ENCODE results near the gene TCF25.

Gene TCF25

DNA sequence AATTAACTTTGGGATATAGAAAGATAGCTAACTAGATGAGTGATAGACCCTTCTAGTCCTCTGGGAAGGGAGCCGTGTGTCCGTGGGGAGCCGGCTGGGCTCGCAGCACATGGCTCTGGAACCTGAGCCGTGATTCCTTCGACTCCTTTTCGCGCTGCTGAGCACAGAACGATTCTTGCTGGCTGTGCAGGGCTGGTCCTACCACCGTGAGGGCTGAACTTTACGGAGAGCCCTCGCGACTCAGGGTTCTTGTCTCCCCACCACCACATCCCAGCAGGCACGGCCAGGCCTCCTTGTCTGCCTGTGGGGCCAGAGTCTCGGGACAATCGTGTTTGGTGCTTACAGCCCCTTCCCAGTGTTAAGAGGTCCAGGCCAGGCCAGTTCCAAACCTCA, 13.8 kb upstream of the TCF25 start:
- no peak overlapping the region for H3K4me3 ChIP-seq (ENCODE audit: low read depth, low read length)
- TF ChIP-seq, protein P1, sequence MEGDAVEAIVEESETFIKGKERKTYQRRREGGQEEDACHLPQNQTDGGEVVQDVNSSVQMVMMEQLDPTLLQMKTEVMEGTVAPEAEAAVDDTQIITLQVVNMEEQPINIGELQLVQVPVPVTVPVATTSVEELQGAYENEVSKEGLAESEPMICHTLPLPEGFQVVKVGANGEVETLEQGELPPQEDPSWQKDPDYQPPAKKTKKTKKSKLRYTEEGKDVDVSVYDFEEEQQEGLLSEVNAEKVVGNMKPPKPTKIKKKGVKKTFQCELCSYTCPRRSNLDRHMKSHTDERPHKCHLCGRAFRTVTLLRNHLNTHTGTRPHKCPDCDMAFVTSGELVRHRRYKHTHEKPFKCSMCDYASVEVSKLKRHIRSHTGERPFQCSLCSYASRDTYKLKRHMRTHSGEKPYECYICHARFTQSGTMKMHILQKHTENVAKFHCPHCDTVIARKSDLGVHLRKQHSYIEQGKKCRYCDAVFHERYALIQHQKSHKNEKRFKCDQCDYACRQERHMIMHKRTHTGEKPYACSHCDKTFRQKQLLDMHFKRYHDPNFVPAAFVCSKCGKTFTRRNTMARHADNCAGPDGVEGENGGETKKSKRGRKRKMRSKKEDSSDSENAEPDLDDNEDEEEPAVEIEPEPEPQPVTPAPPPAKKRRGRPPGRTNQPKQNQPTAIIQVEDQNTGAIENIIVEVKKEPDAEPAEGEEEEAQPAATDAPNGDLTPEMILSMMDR (IDR thresholded peaks at IDR 0.05; ENCODE audit: low read depth, low read length, missing control alignments) = no peak
- in situ Hi-C loops (cut with HindIII; ENCODE audit: low sequenced_read_pairs) = no loop called here
- DNase-seq (ENCODE audit: low read depth) = no peak

DNA sequence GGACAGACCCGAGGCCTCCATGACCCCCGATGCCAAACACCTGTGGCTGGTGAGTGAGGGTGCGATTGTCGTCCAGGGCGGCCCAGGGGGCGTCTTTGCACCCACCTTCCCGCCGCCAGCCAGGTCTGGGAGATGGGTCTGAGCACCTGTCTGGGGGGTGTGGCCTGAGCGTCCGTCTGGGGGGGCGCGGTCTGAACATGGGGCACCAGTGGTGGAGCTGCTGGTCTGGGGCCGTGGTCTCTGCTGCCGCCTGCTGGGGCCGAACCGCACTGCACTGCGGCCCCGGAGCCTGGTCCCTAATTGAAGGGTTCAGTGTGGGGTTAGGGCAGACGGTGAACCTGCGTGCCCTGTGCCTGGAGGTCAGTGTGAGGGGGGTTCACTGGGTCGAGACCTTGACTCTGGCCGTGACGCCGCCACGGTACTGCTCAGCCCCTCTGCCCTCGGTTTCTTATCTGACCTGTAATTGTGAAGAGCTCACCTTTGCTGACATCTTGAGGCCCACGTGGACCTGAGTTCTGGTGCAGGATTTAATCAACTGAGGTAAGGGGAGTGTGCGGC, 12.6 kb upstream of the TCF25 start:
- H3K4me3 ChIP-seq (ENCODE audit: low read depth, low read length) = no peak overlapping the region

DNA sequence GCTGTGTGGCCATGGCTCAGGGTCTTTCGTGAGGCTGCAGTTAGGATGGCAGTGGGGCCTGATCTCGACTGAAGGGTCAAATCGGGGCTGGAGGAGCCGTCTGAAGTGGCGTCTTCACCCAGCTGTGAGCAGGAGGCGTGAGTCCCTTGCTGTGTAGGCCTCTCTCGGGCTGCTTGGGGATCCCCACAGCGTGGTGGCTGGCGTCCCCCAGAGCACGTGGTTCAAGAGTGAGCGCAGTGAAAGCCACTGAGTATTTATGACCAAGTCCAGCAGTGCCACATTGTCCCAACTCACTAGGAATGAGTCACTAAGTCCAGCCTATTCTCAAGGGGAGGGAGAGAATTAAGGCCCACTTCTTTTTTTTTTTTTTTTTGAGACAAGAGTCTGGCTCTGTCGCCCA, 11.7 kb upstream of the TCF25 start:
- DNase-seq (ENCODE audit: low read depth) = no peak
- TF ChIP-seq, protein P1 (IDR thresholded peaks at IDR 0.05; ENCODE audit: low read depth, low read length, missing control alignments) = no peak
- no peak overlapping the region for H3K4me3 ChIP-seq (ENCODE audit: low read depth, low read length)
- in situ Hi-C loops (cut with HindIII; ENCODE audit: low sequenced_read_pairs) = no loop called here

More for the DNA sequence above, 12.6 kb upstream of the TCF25 start:
- in situ Hi-C loops (cut with HindIII; ENCODE audit: low sequenced_read_pairs) = no loop called here
- TF ChIP-seq, protein P1 (IDR thresholded peaks at IDR 0.05; ENCODE audit: low read depth, low read length, missing control alignments) = peak; percentile 98
- DNase-seq (ENCODE audit: low read depth) = no peak

DNA sequence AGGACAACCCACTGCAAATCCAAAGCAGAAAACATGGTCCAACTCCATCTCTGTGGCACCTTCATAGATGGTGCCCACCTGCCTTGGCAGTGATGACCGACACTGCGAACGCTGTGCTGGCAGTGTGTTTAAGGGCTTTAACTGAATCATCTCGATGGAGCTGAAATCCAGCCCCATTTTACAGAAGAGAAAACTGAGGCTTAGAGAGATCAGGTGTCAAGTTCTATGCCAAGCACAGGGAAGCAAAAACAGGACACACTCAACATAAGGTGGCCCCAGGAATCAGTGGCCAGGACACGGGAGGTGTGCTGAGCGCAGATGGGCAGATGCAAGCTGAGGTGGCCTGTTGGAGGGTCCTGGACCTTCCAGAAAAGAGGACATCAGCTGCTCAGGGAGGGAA, 10.7 kb upstream of the TCF25 start:
- TF ChIP-seq, protein P1 (IDR thresholded peaks at IDR 0.05; ENCODE audit: low read depth, low read length, missing control alignments) = no peak
- no peak for DNase-seq (ENCODE audit: low read depth)
- in situ Hi-C loops (cut with HindIII; ENCODE audit: low sequenced_read_pairs) = no loop called here
- H3K4me3 ChIP-seq (ENCODE audit: low read depth, low read length) = no peak overlapping the region

DNA sequence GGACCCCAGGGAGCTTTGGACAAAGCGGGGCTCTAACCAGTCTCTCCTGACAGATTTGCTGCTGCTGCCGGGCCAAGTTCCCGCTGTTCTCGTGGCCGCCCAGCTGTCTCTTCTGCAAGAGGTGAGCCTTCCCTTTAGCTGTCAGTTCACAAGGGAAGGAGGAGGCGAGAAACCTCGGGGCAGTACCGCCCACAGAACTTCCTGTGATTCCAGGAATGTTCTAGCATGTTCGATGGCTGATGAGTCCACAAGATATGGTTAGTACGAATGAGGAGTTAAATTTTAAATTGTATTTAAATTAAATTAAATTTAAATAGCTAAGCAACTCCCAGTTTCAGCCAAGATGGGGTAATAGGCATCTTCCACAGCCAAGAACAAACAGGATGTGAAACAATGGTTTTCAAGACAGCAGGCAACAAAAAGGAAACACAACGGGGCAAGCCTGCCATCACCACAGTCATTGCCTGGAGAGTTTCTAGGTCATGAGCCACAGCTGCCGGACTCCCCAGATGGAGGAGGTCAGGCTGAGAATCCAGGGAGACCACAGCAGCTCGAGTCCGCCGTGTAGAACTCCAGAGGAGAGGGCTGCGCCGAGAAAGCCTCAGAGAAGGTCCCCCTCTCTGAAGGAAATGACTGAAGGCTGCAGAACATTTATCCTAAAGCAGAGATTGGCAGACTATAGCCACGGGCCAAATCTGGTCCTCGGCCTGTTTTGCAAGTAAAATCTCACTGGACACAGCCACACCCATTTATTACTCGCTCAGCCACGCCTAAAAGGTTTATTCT, 9.5 kb upstream of the TCF25 start:
- in situ Hi-C loops (cut with HindIII; ENCODE audit: low sequenced_read_pairs) = no loop called here
- DNase-seq (ENCODE audit: low read depth) = no peak
- TF ChIP-seq, protein P1 (IDR thresholded peaks at IDR 0.05; ENCODE audit: low read depth, low read length, missing control alignments) = no peak
- no peak overlapping the region for H3K4me3 ChIP-seq (ENCODE audit: low read depth, low read length)

DNA sequence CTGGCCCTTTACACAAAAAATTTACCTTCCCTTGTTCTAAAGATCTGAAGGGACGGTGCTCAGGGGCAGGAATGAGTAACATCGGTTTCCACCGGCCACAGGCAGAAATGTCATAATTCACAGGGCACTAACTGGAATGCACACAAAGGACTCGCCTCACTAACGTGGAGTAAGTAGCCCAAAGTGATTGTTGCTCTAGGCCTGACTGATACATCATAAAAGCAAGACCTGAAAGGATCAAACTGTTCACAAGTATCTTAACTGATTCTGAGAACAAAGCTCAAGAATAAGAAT, 8.9 kb upstream of the TCF25 start:
- no peak for DNase-seq (ENCODE audit: low read depth)
- TF ChIP-seq, protein P1 (IDR thresholded peaks at IDR 0.05; ENCODE audit: low read depth, low read length, missing control alignments) = no peak
- in situ Hi-C loops (cut with HindIII; ENCODE audit: low sequenced_read_pairs) = no loop called here
- H3K4me3 ChIP-seq (ENCODE audit: low read depth, low read length) = no peak overlapping the region

Data from astrocyte of the cerebellum (primary cell).